SIG-M5 (cell line): ENCODE results near the gene ERC2.
"Not testable (repeated sequence)": the region's sequence is repeated elsewhere in the genome, so short reads cannot be mapped to it uniquely, and the experiment has no call there.

ENCODE experiments used
- DNase-seq: peaks from one replicate; lab custom pipeline; 2025; lab: John Stamatoyannopoulos, UW

The ERC2 gene

GRCh38 chr3:56119575-56120349 lies 348.5 kb downstream of the ERC2 start:
- no peak for DNase-seq

DNA sequence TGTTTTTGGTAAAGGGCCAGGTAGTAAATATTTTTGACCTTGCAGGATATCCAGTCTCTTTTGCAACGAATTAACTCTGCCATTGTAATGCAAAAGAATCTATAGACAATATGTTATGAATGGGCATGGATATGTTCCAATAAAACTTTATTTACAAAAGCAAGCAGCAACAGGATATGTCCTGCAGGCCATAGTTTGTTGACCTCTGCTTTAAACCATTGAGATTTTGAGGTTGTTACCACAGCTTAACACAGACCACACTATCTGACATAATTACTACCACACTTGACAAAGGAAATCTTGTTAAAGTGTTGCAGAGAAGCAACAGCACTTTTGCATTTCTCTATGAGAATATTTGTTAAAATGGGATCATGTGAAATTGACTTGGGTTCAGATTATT lies 349.3 kb downstream of the ERC2 start:
- no peak for DNase-seq

GRCh38 chr3:56115698-56116097 lies 352.6 kb downstream of the ERC2 start:
- no peak for DNase-seq

- DNase-seq: no peak
These were observed 353.1 kb downstream of the ERC2 start for GRCh38 chr3:56115199-56115598.

DNA sequence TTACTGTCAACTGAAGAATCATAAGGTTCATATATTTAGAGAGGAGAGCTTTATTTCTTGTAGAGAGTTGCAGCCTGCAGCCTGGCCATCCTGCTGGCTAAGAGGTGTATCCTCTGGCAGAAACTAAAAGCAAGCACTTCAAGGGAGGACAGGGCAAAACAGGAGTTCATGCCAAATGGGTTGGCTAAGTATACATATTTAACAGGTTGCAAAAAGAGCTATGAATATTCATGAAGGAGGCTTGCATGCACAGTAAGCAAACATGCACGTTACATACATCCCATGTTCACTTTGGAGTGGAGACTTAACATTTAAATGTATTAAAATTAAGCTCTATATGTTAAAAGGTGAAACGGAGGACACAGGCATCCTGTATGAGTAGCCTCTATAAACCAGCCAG lies 354.4 kb downstream of the ERC2 start:
- DNase-seq: no peak

DNA sequence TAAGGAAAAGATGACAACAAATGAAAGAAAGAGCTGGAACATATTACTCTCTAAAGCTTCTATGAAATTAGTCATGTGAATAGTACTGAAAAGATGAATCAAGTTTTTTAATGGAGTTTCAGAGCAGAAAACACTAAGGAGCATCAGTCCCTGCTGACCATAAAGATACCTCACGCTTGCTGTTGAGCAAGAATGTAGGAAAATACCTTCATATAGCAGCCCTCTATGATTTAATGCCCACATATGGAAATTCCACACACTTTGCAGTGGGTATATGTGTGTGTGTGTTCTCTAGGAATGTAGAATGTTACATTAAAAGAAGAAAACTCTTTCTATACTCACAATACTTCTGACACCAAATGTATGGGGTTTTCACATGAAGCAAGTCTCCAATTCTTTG lies 355.0 kb downstream of the ERC2 start:
- DNase-seq: no peak

DNA sequence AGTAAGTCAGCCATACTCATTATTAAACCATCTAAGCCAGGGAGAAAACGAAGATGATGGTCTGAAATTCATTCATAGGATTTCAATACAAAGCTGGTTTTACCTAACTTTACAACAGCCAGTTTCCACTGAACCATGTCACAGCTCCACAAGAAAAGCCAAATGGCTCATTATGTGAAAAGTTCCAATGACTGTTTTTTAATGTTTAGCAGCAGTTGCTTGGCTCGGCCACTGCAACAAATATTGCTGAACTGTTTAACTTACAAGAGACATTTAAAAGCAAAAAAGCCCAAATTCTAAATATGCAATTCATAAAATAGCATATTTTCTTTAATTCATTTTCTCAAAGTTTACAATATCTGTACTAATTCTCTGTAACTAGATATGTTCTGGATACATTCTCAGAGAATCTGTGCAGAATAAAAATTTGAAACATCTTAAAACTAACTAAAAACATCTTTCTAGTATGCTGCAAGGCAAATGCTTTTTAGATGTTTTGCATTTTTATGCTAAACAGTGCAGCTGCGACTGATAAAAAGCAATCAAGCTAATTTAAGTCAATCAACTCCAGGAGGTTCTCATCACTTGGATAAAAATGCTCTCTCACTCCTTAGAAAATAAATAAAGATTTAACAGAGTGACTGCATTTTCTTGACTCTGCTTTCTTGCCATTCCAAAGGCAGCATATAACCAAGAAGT lies 356.5 kb downstream of the ERC2 start:
- DNase-seq: no peak

- DNase-seq: no peak
These were observed 357.4 kb downstream of the ERC2 start for GRCh38 chr3:56110886-56111285.

DNA sequence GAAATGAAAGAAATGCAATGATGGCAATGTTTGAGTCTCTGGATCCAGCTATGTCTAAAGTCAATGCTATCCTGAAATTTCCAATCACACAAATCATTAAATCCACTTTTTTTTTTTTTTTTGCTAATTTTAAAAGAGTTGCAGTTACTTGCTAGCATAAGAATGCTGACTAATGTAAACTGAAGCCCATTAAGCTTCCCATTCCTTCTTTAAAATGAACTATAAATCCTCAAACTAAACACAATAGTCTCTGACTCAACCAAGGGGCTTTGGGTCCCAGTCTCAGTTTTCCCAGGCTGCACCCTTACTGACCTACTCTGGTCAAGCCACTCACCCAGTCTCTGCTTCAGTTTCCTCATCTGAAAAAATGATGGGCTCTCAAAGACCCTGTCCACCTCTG lies 361.1 kb downstream of the ERC2 start:
- no peak for DNase-seq

DNA sequence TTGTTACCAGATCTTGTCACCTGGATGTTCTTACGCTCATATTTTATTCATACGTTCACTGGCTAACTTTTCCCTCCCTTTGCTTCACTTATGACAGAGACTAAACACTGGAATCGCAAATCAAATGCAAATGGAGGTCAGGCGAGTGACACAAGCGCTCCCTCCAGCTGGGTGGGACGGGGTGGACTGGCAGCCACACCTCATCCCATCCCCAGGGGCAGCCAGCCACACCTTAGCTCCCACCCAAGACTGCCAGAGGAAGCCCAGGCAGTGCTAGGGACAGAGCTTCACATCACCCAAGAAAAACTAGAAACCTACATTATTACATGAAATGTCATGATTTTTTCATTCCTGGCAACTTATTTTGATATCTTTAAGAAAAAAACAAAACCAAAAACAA lies 366.2 kb downstream of the ERC2 start:
- no peak for DNase-seq

GRCh38 chr3:56101576-56101975 lies 366.7 kb downstream of the ERC2 start:
- DNase-seq: no peak

GRCh38 chr3:56096999-56097398 lies 371.3 kb downstream of the ERC2 start:
- no peak for DNase-seq

GRCh38 chr3:56094170-56094569 lies 374.1 kb downstream of the ERC2 start:
- no peak for DNase-seq

GRCh38 chr3:56089739-56090138 lies 378.5 kb downstream of the ERC2 start:
- DNase-seq: no peak

DNA sequence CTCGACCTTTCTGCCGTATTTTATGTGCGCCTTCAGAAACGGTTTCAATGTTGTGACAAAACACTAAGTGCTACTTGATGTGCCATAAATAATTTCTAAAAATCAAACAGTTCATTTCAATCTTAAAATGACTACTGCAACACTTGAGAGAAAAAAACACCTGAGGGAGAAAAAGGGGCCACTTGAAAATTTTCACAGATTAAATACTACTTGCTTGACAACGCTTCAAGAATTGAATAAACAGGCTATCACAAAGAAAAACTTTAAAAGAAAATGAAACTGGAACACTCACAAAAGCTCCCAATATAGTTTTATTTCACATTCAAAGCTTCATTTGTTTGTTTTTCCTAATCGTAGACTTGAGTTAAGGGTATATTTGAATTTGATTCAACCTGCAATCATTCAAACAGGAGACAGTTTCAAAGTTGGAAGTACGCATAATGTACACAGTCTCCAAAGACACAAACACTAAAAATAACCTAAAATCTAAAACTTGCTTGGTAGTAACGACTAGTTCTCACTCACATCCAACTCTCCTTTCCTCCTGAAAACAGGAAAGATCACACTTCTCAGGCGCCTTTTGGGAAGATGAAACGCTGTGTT lies 380.7 kb downstream of the ERC2 start:
- no peak for DNase-seq

DNA sequence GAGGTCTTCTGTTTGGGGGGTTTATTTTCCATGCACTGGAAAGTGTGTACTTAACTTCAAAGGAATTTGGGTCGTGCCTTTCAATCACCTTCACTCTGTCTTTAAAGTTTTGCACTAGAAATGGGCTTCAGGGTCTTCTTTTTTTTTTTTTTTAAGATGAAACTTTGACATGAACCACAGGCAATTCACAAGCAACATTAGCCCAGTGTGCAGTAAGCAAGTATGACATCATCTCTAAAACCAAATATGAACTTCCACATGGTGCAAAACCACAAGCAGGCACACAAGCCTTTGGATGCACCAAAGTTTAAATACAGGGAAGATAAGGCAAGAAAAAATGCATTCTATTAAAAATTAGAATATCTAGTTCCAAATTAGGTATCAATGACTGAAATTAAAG lies 381.9 kb downstream of the ERC2 start:
- no peak for DNase-seq

DNA sequence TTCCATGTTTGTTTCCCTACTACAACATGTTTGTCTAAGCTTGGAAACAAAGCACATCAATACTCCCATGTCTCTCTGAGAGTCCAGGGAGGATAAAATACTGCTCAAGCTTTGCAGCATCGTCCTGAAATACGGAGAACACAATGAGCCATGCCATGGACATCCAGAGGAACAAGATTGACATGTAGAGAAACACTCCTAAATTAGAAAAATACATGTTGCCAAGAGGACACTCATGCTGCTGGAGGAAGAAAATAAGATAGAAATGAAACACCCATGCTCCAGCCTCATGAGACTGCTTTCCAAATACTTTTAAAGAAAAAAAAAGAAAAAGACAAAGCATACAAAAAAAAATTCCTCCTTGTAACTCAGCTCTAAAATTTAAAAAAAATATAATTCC lies 387.0 kb downstream of the ERC2 start:
- no peak for DNase-seq

GRCh38 chr3:56076746-56077145 lies 391.5 kb downstream of the ERC2 start:
- DNase-seq: no peak

- DNase-seq: no peak
These were observed 393.2 kb downstream of the ERC2 start for GRCh38 chr3:56075089-56075488.

DNA sequence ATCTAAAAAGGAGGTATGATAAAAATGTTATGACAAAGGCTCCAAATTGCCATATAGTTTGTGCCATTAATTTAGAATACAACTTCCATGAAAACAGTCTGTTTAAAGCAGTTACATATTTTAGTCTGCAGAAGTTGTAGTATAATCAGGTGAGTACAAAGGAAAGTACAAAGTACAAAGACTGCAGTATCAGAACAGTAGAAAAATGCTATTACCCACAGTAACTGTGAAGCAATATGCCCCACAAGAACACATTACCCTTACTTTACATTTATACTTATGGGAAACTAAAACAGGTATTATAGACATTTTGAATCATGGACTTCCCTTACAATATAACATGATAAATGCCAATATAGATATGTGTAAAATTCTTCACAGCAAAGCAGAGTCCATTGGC lies 398.5 kb downstream of the ERC2 start:
- no peak for DNase-seq

GRCh38 chr3:56066405-56066804 lies 401.9 kb downstream of the ERC2 start:
- DNase-seq: not testable (repeated sequence)

DNA sequence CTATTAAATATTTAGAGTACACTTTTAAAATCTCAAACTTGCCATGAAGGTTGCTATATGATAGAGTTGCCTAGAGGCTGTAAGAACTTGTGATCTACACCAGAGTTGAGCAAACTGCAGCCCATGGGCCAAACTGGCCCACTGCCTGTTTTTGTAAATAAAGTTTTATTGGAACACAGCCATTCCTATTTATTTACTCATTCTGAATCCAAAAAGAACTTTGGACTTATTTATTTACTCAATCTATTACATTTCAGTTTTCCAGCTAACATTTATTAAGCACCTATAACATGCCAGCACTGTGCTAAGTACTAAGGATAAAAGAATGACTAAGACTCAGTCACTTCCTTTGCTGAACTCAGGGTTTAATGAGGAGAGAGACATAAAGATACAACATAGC lies 403.6 kb downstream of the ERC2 start:
- no peak for DNase-seq

- no peak for DNase-seq
These were observed 407.0 kb downstream of the ERC2 start for GRCh38 chr3:56061279-56061626.
